OCI-LY3 (cell line): ENCODE data around the gene HOXA5.

Experiments used
- H2AFZ ChIP-seq: fragments of 200-600, 300-600 bp; shearing (Covaris generic); 2 replicates; pipeline ENCODE4 v1.6.0; 2014; ENCODE audit warnings: antibody characterized with exemption, low read depth, low read length
- H3K27ac ChIP-seq: fragments of 200-600, 300-600 bp; sonication (generic); 2 replicates; pipeline ENCODE4 v1.5.1; 2014; ENCODE audit warnings: mild to moderate bottlenecking, low read length, moderate library complexity, mixed read lengths
- H3K27me3 ChIP-seq: fragments of 200-600, 300-600 bp; sonication (generic); 2 replicates; pipeline ENCODE4 v1.6.1; 2014; ENCODE audit warnings: low read depth, low read length, mixed read lengths
- H3K36me3 ChIP-seq: fragments of 200-600, 300-600 bp; sonication (generic); replicated peaks from 2 replicates; pipeline ENCODE3; 2014; ENCODE audit warnings: low read depth, low read length, mixed read lengths
- H3K4me1 ChIP-seq: fragments of 300-600, 200-600 bp; sonication (generic); 2 replicates; pipeline ENCODE4 v1.6.1; 2014; ENCODE audit warnings: low read length, mixed read lengths
- H3K4me2 ChIP-seq: fragments of 200-600, 300-600 bp; sonication (generic); 2 replicates; pipeline ENCODE4 v1.6.1; 2014; ENCODE audit warnings: low read length, mixed read lengths
- H3K4me3 ChIP-seq: fragments of 300-600, 200-600 bp; sonication (generic); 2 replicates; pipeline ENCODE4 v1.5.1; 2014; ENCODE audit warnings: antibody characterized with exemption, mild to moderate bottlenecking, low read length, moderate library complexity
- H3K79me2 ChIP-seq: fragments of 300-600, 200-600 bp; shearing (Covaris generic); 2 replicates; pipeline ENCODE4 v1.6.1; 2014; ENCODE audit warnings: mild to moderate bottlenecking, low read length, mixed read lengths
- H3K9ac ChIP-seq: fragments of 300-600, 200-600 bp; shearing (Covaris generic); 2 replicates; pipeline ENCODE4 v1.6.0; 2014; ENCODE audit warnings: mild to moderate bottlenecking, low read length, moderate library complexity
- H3K9me3 ChIP-seq: fragments of 200-600, 300-600 bp; shearing (Covaris generic); 2 replicates; pipeline ENCODE4 v1.6.1; 2014; ENCODE audit warnings: low read length, mixed read lengths; ENCODE audit not compliant: insufficient read depth
- H4K20me1 ChIP-seq: fragments of 200-600, 300-600 bp; sonication (generic); 2 replicates; pipeline ENCODE4 v1.6.1; 2016; ENCODE audit warnings: low read length, mixed read lengths; ENCODE audit not compliant: insufficient read depth
- CTCF ChIP-seq: fragments of 200-600, 300-600 bp; sonication (generic); IDR thresholded peaks from 2 replicates; pipeline ENCODE4 v1.5.1; 2014; ENCODE audit warnings: antibody characterized with exemption, low read length, low read depth
- EZH2phosphoT487 ChIP-seq: fragments of 200-600 bp; shearing (Covaris generic); IDR thresholded peaks from 2 replicates; pipeline ENCODE4 v1.6.1; 2018; ENCODE audit warnings: antibody characterized with exemption, mixed run types, low read depth

HOXA5 gene

GRCh38 chr7:27159266-27160144 lies 16.0 kb upstream of the HOXA5 start:
- Histone ChIP-seq H3K27me3 (no peaks in the 10 kb centered on the region), H4K20me1 (no peaks in the 10 kb centered on the region), H3K4me2 (peak overlapping the region; percentile 96), H3K27ac (no peak overlapping the region), H3K4me3 (peak overlapping the region; percentile 99), H3K79me2 (no peaks in the 10 kb centered on the region), H3K9ac (peak overlapping the region; percentile 82; the same call in 1 of the 2 replicates), H3K4me1 (0 out of 2 replicates have a peak, but pooled peaks cover 5% of the 10 kb centered on the region), H2AFZ (no peak overlapping the region), H3K9me3 (no peaks in the 10 kb centered on the region), H3K36me3 (no peaks in the 10 kb centered on the region)
- TF ChIP-seq CTCF (no peak), EZH2phosphoT487 (no peak)

GRCh38 chr7:27158436-27159265 lies 15.2 kb upstream of the HOXA5 start:
- Histone ChIP-seq H3K4me2 (no peak overlapping the region), H3K4me3 (no peak overlapping the region), H3K4me1 (0 out of 2 replicates have a peak, but pooled peaks cover 5% of the 10 kb centered on the region), H3K9ac (no peak overlapping the region), H3K27ac (no peak overlapping the region), H3K36me3 (no peaks in the 10 kb centered on the region), H3K9me3 (no peaks in the 10 kb centered on the region), H2AFZ (no peak overlapping the region), H4K20me1 (no peaks in the 10 kb centered on the region), H3K27me3 (no peaks in the 10 kb centered on the region), H3K79me2 (no peaks in the 10 kb centered on the region)
- no peak for TF ChIP-seq EZH2phosphoT487
- TF ChIP-seq CTCF: no peak

- H3K4me2 ChIP-seq: no peak overlapping the region
- H3K4me1 ChIP-seq: 0 out of 2 replicates have a peak, but pooled peaks cover 5% of the 10 kb centered on the region
- H4K20me1 ChIP-seq: no peaks in the 10 kb centered on the region
- TF ChIP-seq CTCF (no peak), EZH2phosphoT487 (no peak)
- no peaks in the 10 kb centered on the region for H3K36me3 ChIP-seq
- no peak overlapping the region for H3K4me3 ChIP-seq
- no peaks in the 10 kb centered on the region for H3K27me3 ChIP-seq
- H3K9me3 ChIP-seq: no peaks in the 10 kb centered on the region
- no peak overlapping the region for H3K9ac ChIP-seq
- no peak overlapping the region for H3K27ac ChIP-seq
- H2AFZ ChIP-seq: no peak overlapping the region
- H3K79me2 ChIP-seq: no peaks in the 10 kb centered on the region
These were observed 14.4 kb upstream of the HOXA5 start for GRCh38 chr7:27157702-27158431.
